Suppressor macrophage (primary cell): ENCODE results near the gene TMEM131.

ENCODE experiments used
- DNase-seq, 4 experiments: peaks; one replicate each; pipeline ENCODE4 v3.0.0-alpha.2; 2020 to 2022

TMEM131 gene

DNA sequence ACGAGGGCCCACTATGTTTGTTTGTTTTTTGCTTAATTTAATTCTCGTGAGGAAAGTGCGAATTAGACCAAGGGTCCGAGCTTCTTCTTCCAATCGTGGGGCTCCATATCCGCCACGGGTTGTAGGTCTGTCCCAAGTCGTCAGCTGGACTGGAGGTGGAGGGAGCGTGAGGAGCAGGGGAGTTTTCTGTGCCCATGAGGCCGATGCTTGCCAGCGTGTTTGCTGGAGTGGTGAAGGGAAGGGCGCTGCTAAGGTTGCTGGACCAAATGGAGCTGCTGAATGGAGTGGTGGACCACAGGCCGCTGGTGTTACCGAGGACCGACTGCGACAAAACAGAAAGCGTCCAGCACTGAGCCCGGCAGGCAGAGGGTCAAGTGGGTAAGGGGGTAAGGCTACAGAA lies 238.7 kb downstream of the TMEM131 start:
- DNase-seq: no peak

DNA sequence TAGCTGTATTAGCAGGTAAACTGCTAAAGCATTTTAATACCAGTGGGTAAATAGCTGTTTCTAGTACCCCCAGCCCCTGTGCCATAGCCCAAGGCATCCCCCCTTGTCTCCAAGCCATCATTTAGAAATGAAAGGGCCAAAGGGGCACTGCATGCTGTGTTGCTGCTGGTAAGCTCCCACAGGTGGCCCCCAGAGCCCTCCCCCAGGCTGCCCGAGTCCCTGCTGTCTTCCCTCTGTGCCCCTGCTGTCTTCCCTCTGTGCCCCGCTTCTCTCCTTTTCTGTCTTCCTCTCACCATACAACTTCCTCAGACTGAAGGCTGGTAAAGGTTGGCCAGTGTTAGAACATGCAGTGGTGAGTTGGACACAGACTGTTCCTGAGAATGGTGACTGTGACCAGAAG lies 240.3 kb downstream of the TMEM131 start:
- DNase-seq: no peak

DNA sequence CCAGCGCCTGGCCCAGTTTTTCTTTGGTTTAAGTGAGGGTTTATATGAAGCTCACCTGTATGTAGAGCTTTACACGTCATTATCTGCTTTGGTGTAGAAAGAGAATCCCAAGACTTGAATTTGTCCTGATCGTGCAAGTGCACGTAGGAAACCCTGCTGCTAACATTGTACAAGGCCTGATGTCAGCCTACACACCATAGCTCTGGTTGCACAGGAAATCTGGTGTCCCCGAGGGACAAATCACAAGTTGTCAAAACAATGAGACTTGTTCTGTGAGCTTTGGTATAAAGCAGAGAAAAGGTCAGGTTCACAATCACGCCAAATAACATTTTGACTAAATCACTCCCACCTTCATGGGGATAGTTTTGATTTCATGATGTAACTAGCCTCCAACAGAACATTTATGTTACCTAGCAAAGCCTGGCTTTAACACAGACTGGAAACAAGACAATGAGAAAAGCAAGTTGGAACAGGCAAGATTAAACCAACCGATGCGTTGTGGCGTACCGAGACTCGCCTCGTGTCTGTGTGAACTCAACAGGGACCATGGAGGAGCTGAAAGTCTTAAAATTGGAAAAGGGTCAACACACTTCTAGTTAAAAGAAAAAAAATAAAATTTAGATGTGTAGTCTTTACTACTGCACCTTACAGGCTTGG lies 240.9 kb downstream of the TMEM131 start:
- no peak for DNase-seq

DNA sequence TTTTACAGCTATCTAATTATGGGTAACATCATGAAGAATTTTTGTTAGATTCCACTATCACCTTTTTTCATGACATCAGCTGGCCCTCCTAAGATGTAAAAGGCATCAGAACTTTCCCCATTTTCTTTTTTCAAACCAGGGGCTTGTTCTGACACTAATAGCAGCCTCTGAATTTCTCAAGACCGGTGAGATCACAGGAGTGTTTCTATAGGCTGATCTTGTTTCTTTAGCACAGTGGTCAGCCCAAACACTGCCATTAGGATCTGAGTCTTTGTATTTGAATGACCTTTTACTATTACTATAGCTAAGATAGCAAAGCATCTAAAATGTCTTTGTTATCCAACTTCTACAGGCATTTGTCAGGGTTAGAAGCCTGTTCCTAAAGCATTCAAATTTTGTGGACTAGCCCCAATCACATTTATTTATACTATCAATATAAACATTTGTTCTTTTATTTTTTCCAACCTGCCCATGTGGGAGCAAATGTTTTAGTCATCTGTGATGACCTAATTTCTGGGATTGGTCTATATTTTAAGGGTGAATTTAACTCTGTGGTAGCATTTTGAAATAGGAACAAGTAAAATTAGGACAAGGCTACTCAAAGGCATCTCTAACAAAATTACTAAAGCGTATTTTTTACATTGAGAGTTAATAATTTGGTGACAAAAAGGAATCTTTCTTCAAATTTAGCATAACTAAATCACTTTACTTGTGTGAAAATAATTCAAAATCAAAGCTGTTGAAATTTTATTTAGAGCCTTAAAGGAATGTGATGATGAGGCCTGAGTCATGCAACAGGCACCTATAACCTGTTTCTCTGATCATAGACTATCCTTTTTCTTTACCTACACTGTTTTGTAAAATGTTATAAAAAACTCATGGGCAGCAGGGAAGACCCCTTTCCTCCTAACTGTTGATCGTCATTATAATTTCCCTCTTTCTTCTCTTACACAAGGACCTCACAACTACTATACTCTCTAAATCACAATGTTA lies 243.1 kb downstream of the TMEM131 start:
- DNase-seq: peak in 2 of 4 experiments; percentile 8 to 41

DNA sequence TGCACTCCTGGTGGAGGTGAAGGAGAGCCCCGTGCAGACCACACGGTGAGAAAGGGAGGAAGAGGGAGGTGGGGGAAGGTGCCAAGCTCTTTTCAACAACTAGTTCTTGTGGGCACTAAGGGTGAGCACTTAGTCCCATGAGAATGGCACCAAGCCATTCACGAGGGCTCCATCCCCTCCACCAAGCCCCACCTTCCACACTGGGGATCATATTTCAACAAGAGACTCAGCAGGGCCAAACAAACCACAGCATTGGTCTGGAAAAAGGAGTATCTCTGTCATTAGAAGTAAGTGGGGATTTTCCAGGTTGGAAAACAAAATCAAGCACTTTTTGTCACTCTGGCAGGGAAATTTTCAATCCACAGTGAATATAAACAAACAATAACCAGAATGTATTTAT lies 244.0 kb downstream of the TMEM131 start:
- DNase-seq: no peak

DNA sequence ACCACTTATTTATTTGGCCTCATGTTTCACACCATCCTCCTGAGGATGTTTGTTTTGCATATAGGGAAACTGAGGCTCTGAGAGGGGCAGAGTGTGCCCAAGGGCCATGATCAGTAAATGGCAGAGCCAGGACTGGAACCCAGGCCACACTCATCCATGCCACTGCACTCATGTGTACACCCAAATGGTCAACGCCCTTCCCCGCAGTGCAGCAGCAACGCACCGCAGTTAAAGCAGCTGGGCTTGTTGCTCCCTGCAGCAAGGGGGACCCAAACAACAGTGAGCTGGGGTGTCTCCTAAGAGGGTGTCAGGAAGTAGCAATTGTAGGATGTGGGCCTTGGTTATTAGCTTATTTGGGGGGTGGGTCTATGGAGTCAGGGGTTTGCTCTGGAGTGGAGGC lies 245.7 kb downstream of the TMEM131 start:
- no peak for DNase-seq

DNA sequence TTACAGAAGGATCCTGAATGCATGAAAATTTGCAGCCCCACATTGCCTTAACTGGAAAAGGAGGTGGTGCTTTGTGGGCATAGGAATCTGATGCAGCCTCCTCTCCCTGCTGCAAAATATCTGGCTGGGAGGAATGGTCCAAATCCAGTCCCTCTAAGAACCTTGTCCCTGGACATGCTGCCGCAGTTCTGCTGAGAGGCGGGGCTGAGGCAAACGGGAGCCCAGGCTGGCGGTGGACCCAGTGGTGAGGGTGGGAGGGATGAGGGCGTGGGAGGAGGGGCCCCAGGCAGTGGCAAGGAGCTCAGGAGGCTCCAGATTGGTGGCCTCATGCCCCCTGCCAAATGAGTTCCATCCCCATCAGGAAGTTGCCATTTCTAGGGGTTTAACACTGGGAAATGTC lies 246.2 kb downstream of the TMEM131 start:
- no peak for DNase-seq

DNA sequence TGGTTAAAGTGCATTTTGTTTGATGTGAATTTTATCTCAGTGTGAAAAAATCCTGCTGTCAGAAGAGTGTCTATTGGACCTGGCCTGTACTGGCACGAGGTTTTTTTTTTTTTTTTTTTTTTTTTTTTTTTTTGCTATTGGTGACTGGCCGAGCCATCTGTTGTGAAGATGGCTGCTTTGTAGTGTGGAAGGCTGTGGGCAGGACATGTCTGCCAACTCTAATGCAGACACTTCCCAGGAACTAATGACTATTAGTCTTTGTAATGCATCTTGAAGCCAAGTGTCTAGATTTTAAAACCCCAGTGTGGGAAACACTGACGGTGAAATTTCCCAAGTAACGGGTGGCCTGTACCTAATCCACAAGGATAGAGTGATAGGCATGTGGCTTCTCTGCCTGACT lies 248.0 kb downstream of the TMEM131 start:
- DNase-seq: no peak

DNA sequence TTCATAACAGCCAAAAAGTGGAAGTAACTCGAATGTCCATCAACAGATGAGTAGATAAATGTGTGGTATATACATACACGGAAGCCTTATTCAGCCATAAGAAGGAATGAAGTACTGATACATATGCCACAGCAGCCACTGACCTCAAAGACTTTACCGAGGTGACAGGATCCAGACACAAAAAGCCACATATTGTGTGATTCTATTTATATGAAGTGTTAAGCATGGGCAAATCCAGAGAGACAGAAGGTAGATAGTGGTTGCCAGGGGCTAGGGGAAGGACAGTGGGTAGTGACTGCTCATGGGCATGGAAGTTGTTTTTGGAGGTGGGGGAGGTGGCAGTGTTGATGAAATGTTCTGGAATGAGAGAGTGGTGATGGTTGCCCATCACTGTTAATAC lies 248.5 kb downstream of the TMEM131 start:
- DNase-seq: no peak

DNA sequence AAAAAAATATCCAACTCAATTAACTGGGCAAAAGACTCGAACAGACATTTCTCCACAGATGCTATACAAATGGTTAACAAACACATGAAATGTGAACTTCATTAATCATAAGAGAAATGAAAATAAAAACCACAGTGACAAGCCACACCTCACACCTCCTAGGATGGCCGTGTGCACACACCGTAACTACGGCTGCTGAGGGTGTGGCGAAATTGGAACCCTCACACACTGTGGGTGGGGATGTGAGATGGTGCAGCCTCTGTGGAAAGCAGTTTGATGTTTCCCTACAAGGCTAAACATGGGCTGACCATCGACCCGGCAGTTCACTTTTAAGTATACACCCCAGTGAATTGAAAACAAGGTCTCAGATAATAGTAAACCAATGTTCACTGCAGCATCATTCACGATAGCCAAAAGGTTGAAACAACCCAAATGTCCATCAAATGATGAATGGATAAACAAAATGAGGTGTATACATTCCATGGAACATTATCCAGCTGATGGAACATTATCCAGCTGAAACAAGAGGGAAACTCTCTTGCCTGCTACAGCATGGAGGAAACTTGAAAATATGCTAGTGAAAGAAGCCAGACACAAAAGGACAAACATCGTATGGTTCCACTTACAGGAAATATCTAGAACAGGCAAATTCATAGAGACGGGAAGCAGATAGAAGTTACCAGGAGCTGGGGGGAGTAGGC lies 250.1 kb downstream of the TMEM131 start:
- DNase-seq: no peak

DNA sequence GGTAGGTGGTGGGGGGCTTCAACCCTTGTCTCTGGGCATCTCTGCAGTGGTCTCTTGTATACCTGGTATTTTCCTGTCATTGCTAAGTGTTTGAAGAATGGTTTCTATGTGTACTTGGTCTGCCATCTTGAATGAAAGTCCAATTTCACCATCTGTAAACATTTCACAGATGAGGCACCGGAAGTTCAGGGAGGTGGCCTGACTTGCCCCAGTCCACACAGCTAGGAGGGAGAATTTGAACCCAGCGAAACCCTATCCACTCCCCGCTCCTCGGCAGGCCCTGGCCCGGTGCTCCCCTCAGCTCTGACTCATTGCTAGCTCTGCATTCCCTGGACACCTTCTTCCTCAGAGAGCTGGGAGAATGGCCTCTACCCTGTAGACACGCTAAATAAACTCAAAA lies 251.8 kb downstream of the TMEM131 start:
- no peak for DNase-seq

DNA sequence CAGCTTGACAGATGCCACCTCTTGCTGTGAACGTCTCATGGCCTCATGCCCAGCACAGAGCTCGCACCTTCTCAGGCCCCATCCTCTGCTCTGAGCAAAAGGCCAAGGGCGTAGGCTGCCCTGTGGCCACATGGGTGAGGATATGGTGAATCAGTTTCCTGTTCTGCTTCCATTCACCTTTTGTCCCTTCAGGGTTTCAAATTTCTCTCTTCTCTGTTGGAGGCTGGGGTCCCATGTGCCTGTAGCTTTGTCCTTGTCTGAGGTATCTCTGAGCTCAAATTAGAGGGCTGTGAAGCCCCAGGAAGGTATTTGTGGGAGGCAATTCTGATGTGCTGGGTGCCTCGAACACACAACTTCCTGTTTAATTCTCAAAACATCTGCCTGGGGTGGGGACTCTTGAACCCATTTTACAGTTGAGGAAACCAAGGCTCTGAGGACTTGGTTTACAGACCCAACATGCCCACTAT lies 253.3 kb downstream of the TMEM131 start:
- DNase-seq: peak; percentile 12 to 41 (median 24)

DNA sequence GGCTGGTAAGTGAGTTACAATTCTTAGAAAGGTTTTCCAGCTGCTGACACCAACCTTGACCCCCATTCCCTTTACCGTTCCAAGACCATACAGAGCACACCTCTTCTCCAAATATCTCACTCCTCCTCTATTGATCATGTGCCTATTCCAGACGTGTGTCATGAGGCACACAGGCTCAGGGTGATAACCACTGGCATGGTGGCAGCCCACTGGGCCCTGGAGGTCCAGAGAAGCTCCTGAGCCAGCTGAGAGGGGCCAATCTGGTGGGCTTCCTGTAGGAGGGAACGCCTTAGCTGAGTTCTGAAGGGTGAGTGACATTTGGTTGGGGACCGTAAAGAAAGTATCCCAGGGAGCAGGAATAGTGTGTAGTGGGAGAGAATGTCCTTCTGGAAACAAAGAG lies 254.1 kb downstream of the TMEM131 start:
- no peak for DNase-seq

DNA sequence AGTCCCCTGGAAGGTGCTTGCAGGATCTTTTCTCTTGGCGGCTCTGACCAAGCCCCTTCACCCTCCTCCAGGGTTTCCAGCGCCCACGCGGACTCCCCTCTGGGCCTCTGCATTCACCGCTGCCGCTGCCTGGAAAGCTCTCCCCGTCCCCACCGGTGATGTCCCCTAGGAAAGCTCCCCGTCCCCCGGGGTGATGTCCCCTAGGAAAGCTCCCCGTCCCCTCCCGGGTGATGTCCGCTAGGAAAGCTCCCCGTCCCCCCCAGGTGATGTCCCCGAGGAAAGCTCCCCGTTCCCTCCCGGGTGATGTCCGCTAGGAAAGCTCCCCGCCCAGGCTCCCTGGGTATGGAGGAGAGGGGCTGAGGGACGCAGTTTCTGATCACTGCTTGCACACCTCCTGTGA lies 254.5 kb downstream of the TMEM131 start:
- no peak for DNase-seq

DNA sequence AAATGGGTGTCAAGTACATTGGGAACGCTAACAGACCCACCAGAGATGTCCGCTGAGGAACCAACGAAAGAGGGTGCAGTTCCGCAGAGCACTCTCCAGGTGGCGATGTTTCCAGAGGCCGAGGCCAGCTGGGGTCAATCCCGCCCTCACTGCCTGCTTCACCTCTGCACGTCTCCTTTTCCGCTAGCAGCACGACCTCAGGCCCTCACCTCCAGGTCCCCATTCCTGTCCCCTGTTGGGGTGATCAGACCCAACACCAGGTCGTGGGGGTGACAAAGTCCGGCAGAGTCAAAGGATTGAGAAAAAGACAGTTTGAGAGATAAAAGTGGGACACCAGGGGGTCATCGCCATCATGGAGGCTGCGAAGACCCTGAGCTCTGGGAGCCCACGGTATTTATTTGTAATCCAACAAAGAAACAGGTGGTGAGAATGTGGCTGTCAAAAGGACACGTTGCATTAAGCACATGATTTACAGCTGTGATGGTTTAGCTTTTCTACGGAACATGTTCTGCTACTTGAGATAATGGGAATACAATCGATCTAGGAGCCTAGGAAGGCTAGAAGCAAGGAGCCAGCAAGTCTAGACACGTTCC lies 255.1 kb downstream of the TMEM131 start:
- DNase-seq: peak; percentile 64 to 73 (median 69)

DNA sequence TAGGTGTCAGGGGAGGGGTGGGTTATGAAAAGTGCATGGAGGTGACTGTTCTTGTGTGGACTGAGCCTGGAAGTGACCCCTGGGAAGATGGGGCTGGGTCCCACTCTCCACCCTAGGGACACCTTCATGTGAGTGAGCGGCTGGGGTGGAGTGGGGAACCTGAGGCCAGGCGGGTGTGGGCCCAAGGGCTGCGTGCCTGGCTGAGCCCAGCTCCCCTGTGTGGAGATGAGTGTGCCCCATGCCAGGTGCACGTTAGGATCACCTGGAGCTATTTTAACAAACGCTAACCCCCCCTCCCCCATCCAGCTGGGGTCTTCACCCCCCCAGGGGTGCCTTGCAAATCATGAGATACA lies 255.9 kb downstream of the TMEM131 start:
- DNase-seq: no peak

DNA sequence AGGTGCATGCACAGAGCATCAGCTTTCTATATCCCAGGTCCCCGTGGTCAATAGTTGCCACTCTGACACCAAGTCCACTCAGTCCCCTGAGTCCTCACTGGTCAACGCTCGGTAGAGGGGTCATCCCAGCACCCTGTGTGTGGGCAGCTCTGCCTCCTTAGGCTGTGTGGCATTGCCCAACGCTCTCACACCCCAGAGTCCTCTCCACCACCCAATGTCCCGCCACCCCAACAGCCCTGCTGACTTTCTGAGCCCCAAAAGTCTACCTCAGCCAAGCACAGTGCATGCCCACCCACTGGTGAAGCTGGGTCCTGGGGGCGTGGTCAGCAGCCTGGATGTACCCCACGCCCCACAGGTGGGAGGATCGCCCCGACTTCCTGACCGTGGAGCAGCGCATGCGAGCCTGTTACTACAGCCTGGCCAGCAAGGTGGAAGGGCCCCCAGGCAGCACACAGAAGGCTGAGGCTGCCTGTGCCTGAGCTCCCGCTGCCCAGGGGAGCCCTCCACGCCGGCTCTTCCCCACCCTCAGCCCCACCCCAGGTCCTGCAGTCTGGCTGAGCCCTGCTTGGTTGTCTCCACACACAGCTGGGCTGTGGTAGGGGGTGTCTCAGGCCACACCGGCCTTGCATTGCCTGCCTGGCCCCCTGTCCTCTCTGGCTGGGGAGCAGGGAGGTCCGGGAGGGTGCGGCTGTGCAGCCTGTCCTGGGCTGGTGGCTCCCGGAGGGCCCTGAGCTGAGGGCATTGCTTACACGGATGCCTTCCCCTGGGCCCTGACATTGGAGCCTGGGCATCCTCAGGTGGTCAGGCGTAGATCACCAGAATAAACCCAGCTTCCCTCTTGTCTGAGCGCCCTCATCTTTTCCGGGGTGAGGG lies 256.5 kb downstream of the TMEM131 start:
- DNase-seq: no peak

DNA sequence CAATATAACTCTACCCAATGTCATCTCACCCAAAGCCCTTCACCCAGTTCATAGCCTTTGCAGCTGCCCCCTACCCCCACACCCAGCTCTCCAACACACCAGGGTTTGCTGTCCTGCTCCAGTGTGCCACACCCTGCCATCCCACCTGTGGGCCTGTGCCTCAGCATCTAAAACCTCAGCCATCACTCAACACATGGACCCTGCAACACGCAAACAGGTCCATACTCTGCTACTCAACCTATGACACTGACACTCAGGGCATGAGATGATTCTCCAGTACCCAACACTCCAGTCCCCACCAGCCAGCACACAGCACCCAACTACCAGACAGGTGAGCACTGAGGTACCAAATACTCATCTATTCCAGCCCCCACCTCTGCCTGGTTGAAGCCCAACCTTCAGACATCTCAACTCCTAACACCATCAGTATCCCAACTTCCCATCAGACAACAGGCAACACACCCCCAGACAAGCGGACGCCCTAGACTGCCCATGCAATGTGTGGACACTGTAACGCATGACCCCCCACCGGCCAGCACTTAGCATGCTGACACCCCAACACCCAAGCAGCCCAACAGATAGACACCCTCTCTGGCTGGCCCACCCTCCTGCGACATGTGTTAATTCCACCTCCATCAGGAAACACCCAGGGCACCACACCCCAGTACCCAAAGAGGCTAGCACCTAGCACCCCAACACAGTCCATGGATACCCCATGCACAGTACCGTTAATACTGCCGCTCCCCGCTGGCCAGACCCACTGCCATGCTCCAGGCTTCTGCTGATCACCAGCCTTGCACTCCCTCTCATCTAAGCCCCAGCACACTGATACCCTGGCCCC lies 257.3 kb downstream of the TMEM131 start:
- no peak for DNase-seq

DNA sequence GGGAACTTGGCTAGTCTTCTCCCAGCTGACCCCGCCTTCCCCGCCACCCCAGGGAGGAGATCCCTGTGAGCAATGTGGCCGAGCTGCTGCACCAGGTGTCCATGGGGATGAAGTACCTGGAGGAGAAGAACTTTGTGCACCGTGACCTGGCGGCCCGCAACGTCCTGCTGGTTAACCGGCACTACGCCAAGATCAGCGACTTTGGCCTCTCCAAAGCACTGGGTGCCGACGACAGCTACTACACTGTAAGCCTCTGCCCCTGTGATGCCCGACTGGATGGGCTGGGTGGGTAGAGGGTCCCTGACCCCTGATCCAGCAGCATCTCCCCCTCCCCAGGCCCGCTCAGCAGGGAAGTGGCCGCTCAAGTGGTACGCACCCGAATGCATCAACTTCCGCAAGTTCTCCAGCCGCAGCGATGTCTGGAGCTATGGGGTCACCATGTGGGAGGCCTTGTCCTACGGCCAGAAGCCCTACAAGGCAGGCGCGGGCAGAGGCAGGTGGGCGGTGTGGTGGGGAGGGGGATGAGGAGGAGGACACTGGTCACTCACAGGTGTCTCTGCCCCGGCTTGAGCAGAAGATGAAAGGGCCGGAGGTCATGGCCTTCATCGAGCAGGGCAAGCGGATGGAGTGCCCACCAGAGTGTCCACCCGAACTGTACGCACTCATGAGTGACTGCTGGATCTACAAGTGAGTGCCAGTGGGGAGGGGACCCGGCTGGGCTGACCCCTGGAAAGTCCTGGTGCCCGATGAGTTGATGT lies 258.1 kb downstream of the TMEM131 start:
- DNase-seq: no peak
